Occipital lobe (tissue), 2 donors: Measurements from ENCODE around the gene OSBPL10. TPM values are rescaled to one million over a fixed set of nuclear protein-coding genes. Genes with fewer than 3 reads are reported as not detected.

Experiments
- DNase-seq: peaks from one replicate; lab custom pipeline; 2025; lab: John Stamatoyannopoulos, UW
- total RNA-seq: library from RNA; depleted of rRNA; stranded (reverse); fragments of >200 nt; gene quantifications from one replicate; pipeline ENCODE4 v1.2.3, GENCODE V29; 2014

The OSBPL10 gene
- total RNA-seq, 1 donor from 2014 or later, result 14.0 TPM

GRCh38 chr3:31748933-31749295 lies 232.1 kb downstream of the OSBPL10 start:
- no peak for DNase-seq

DNA sequence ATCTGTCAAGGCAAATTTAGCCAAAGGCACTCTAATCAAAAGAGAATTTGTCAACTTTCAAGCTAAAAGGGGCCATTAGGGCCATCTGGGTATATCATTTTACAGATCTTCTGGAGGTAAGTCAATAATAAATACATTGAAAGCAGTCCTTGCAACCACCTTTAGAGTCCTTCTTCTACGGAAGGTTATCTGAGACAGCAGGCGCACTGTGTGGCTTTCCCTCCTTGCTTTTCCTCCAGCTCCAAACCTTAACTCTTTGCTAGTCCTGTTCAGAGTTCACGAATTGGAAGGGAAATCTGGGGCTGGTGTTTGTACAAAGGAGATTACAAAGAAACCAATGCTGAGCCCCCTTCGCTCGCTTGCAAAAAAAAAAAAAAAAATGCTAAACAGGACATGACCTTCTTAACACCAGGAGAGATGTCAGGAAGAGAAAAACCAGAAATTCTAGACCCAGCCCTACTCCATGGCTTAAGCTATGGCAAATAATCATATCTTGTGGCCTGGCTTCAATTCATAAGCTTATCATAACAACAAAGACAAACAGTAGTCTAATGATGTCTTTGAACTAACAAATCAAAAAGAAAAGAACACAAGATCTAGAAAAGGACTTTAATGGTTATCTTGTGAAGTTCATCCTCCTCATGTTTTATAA lies 232.7 kb downstream of the OSBPL10 start:
- DNase-seq, result no peak

GRCh38 chr3:31747785-31748184 lies 233.3 kb downstream of the OSBPL10 start:
- no peak for DNase-seq

- DNase-seq, result no peak
Measured at GRCh38 chr3:31744913-31745312, 236.1 kb downstream of the OSBPL10 start.

GRCh38 chr3:31743331-31744089 lies 237.6 kb downstream of the OSBPL10 start:
- DNase-seq, result no peak

DNA sequence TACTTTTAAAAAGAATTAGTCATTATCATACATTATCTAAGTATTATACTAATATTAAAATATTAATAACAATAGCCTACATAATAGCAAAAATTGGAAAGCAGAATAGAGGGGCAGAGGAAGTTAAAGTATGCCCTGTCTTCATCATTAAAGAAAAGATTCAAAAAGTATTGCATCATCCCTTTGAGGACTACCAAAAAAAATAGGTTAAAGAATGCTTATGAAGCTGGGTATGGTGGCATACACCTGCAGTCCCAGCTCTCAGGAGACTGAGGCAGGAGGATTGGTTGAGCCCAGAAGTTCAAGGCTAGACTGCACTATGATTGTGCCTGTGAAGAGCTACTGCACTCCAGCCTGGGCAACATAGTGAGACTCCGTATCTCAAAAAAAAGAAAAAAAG lies 240.7 kb downstream of the OSBPL10 start:
- no peak for DNase-seq

DNA sequence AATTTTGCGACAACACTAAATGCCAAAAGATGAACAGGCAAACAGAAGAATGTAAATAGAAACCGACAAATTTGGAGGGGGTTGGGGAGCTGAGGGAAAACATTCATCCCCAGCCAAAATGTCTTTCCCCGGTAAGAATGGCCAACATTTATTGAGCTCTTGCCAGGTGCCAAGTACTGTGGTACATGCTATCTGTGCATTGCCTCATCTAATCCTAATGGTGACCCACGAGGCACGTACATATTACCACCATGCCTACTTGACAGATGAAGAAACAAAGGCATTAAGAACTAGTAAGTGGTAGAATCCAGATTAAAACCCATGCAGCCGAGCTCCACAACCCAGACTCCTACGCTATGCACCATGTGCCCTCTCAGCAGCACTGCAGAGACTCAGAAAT lies 242.7 kb downstream of the OSBPL10 start:
- DNase-seq, result no peak

DNA sequence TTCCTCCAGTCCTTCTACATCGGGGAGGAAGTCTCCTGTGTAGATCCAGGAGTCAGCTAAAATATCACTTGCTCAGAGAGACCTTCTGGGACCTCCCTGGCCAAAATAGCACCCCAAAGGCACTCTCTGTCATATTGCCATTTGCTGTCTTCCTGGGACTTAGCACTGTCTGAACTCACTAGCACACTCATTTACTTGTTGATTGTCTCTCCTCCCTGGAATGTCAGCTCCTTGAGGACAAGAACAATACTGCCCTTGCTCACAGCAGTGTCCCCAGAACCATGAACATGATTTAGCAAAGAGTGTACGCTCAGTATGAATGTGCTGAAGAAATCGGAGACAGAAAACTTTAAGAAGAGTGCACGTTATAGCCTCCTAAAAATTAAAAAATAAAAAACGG lies 245.4 kb downstream of the OSBPL10 start:
- DNase-seq, result no peak

GRCh38 chr3:31733234-31733667 lies 247.8 kb downstream of the OSBPL10 start:
- no peak for DNase-seq

- DNase-seq, result no peak
Measured at GRCh38 chr3:31732548-31732947, 248.5 kb downstream of the OSBPL10 start.

DNA sequence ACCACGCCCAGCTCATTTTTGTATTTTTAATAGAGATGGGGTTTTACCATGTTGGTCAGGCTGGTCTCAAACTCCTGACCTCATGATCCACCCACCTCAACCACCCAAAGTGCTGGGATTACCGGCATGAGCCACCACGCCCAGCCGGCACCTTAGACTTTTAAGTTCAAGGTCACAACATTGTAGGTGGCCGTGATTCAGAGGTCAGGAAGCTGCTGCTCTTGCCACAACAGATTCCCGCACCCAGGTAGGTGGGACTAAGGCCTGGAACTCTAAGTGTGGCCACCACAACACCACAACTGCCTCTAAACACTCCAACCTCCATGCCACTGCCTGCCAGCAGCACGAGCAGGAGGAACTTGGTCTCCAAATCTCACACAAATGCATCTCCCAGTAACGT lies 251.5 kb downstream of the OSBPL10 start:
- DNase-seq, result no peak

GRCh38 chr3:31729082-31729481 lies 252.0 kb downstream of the OSBPL10 start:
- no peak for DNase-seq

DNA sequence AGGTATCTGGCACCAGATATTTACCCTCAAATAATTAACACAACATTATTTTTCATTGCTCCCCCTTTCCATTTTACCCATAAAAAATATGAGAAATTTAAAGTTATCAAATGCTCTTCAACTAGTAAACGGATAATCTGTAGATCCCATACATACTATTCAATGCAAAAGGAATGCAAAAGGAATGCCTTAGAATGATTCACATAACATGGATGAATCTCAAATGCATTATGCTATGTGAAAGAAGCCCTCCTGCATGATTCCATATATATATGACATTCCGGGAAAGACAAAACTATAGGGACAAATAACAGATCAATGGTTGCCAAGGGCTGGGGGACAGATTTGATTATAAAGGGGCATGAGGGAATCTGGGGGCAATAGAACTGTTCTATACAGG lies 252.7 kb downstream of the OSBPL10 start:
- no peak for DNase-seq

GRCh38 chr3:31725976-31726375 lies 255.1 kb downstream of the OSBPL10 start:
- DNase-seq, result no peak

DNA sequence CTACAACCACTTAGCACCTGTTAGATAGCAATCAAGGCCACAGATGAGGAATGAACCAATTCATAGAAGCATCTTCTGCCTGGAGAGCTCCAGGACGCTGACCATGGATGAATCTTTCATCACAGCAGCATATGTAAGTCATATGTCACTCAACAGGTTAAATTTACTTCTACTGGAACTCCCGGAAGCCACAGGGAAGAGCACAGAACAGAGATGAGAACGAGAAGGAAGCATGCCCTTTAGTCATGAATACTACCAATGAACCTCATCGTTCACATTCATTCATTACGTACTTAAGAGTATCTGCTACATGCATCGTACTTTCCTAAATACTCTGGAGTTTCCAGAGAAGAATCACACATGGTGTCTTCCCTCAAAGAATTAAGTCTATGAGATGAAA lies 255.5 kb downstream of the OSBPL10 start:
- no peak for DNase-seq

DNA sequence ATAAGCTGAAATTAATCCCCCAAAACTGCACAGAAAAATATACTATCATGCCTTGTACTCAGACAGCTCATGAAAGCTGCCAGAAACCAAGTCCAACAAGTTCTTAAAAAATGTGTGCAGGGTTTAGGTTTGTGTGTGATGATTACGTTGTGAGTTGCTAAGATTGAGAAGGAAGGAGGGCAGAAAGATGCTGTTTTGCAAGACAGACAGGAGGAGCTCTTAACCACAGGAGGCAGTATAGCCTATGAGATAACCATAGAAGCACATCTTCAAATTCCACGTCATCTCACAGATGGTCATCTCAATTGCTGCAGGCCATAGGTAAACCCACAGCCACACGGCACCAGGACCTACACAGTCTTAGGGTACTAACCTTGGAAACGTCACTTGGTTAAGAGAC lies 256.4 kb downstream of the OSBPL10 start:
- no peak for DNase-seq

DNA sequence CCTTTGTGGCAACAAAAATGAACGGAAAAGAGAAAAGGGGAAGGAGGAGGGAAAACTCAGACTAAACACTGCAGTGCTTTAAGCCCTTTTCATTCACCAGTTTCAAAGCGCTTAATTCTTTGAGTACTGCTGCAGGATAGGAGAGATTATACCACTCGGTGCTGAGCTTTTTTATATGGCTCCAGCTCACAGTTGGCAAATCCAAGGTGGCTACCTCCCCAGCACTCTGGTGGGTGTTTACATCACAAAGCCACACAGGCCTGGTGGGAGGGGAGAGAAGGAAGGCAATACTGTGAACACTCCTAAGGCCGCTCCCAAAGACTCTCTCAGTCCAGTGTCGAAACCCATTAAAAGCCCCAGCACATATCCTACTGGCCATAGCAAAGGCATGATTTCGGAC lies 256.9 kb downstream of the OSBPL10 start:
- DNase-seq, result no peak

GRCh38 chr3:31723701-31724100 lies 257.4 kb downstream of the OSBPL10 start:
- DNase-seq, result no peak

GRCh38 chr3:31721676-31722075 lies 259.4 kb downstream of the OSBPL10 start:
- no peak for DNase-seq

- no peak for DNase-seq
Measured at GRCh38 chr3:31714495-31715280, 266.4 kb downstream of the OSBPL10 start.

- no peak for DNase-seq
Measured at GRCh38 chr3:31713816-31714215, 267.2 kb downstream of the OSBPL10 start.

DNA sequence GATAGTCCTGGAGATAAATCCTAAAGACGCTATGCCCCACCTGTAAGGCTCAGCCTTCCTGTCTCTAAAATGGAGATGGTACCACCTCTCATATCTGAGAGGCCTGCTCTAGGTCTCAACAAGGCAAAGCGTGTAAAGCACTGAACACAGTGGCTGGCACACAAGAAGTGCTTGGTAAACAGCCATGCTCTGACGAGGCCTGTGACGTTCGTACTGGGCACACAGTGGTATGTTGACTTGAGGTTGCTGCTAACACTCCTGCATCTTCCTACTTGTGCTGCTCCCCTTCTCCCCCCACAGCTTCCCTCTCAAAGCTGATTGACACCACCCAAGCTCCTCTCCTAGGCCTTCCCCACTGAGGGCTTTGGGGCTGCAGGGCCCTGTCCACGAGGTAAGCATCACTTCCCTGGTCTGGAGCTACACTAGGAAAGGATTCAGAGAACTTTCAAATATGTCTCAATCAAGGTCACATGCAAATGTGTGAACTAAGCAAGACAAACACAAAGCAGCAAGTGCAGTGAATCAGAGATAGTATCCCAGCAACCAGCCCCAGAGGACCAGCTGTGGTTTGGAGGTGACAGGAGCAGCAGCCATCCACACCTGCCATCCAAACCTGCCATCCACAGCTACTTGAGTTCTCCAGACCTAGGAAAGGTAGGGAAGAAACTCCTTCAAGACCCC lies 270.8 kb downstream of the OSBPL10 start:
- DNase-seq, result no peak
